Measurements from ENCODE around the gene KLRG1.

DNA sequence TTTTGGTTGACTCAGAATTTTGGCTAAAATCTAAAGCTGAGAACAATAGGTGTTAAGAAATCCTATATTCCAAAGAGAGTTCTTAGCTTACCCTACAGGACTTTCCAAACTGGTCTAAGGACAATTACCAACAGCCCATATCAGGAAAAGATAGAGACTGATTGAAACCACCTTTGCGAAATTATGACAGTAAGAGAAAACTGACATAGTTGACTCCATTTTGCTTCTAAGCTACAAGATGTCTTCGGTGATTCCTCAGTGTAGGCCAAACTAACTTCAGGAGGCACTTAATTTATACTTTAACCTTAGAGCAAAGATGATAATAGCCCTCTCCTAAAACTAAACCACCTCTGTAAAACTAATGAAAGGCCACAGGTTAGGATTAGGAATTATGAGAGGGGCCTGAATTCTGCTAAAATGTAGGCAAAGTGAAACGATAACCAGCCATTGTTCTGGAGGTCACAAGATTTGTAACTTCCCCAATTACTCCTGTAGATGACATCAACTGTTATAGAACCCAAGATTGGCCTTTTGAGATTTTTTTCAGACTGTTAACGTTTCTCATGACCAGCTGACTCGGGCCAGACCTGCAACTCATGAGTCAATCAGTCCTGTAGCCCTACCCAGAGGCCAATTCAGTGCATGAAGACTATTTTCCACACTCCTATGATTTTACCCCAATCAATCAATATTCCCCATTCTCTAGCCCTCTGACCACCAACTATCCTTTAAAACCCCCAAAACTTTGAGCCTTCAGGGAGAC, 43.0 kb downstream of the KLRG1 start:
- TF ChIP-seq POLR2AphosphoS5 (IDR thresholded peaks at IDR 0.05; ENCODE audit: low read depth, low read length) (no peak), FOXP2 (optimal IDR thresholded peaks at IDR 0.05; ENCODE audit: borderline replicate concordance, extremely low read depth, extremely low read length, insufficient read depth) (no peak), SIN3A (IDR thresholded peaks at IDR 0.05; ENCODE audit: borderline replicate concordance, insufficient read depth, low read length) (no peak), TAF1 (IDR thresholded peaks at IDR 0.05; ENCODE audit: borderline replicate concordance, insufficient read depth, low read length) (no peak), REST (IDR thresholded peaks at IDR 0.05; ENCODE audit: insufficient read depth in 1 of 2, low read depth in 2 of 2, low read length in 2 of 2) (no peak)
